ENCODE results near the gene DLG4.

- TF ChIP-seq CTCF (IDR thresholded peaks at IDR 0.05 in 8 of 11, conservative IDR thresholded peaks at IDR 0.05 in 3 of 11) (no peak), POLR2A (IDR thresholded peaks at IDR 0.05) (no peak)
Measured at GRCh38 chr17:7266784-7267183, 47.1 kb upstream of the DLG4 start.
